Ishikawa (cell line): Measurements from ENCODE around the gene NOD2.

Experiments used
- CEBPB ChIP-seq: IDR thresholded peaks from 2 replicates; pipeline ENCODE4 v1.6.1; 2012
- CREB1 ChIP-seq: IDR thresholded peaks from 2 replicates; pipeline ENCODE4 v1.6.1; 2012; ENCODE audit warnings: low read depth
- EGR1 ChIP-seq: IDR thresholded peaks from 2 replicates; pipeline ENCODE4 v1.6.1; 2012
- EP300 ChIP-seq: IDR thresholded peaks from 2 replicates; pipeline ENCODE4 v1.6.1; 2012; ENCODE audit warnings: borderline replicate concordance
- NFIC ChIP-seq: IDR thresholded peaks from 2 replicates; pipeline ENCODE4 v1.6.1; 2012
- RAD21 ChIP-seq: IDR thresholded peaks from 2 replicates; pipeline ENCODE4 v1.6.1; 2012; ENCODE audit warnings: low read depth
- TAF1 ChIP-seq: IDR thresholded peaks from 2 replicates; pipeline ENCODE4 v1.6.1; 2012; ENCODE audit warnings: low read depth, mild to moderate bottlenecking
- TEAD4 ChIP-seq: IDR thresholded peaks from 2 replicates; pipeline ENCODE4 v1.6.1; 2012
- ZBTB7A ChIP-seq: IDR thresholded peaks from 2 replicates; pipeline ENCODE4 v1.6.1; 2012; ENCODE audit warnings: low read depth
- TF ChIP-seq, protein P1 (sequence below): IDR thresholded peaks from 2 replicates; pipeline ENCODE4 v1.6.1; 2012
- TF ChIP-seq, protein P2 (sequence below): IDR thresholded peaks from 2 replicates; pipeline ENCODE4 v1.6.1; 2012; ENCODE audit warnings: low read depth, mild to moderate bottlenecking
- TF ChIP-seq, protein P3 (sequence below): IDR thresholded peaks from 2 replicates; pipeline ENCODE4 v1.6.1; 2012

DNA sequence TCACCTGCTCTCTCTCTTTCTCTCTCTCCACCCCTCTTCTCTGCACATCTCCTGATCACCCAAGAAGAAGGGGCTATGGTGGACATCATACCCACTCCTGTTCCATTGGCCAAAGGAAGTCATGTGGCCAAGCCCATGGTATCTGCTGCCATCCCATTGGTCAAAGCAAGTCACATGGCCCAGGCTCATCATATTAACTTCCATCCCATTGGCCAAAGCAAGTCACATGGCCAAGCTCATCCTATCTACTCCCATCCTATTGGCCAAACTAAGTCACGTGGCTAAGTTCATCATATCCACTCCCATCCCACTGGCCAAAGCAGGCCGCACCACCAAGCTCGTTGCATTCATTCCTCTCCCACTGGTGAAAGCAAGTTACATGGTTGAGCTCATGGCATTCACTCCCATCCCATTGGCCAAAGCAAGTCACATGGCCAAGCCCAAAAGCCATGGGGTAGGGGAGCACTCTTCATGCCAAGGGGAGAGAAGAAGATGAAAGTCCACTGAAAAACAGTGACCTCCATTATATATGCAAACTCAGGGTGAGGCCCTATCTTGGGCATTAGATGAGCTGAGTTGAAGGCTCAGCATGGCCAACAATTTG is 41.5 kb upstream of the NOD2 start:
- TF ChIP-seq CREB1 = no peak
- TF ChIP-seq, protein P1, sequence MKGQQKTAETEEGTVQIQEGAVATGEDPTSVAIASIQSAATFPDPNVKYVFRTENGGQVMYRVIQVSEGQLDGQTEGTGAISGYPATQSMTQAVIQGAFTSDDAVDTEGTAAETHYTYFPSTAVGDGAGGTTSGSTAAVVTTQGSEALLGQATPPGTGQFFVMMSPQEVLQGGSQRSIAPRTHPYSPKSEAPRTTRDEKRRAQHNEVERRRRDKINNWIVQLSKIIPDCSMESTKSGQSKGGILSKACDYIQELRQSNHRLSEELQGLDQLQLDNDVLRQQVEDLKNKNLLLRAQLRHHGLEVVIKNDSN = peak; percentile 77
- no peak for TF ChIP-seq EP300
- TF ChIP-seq NFIC = no peak
- TF ChIP-seq, protein P2, sequence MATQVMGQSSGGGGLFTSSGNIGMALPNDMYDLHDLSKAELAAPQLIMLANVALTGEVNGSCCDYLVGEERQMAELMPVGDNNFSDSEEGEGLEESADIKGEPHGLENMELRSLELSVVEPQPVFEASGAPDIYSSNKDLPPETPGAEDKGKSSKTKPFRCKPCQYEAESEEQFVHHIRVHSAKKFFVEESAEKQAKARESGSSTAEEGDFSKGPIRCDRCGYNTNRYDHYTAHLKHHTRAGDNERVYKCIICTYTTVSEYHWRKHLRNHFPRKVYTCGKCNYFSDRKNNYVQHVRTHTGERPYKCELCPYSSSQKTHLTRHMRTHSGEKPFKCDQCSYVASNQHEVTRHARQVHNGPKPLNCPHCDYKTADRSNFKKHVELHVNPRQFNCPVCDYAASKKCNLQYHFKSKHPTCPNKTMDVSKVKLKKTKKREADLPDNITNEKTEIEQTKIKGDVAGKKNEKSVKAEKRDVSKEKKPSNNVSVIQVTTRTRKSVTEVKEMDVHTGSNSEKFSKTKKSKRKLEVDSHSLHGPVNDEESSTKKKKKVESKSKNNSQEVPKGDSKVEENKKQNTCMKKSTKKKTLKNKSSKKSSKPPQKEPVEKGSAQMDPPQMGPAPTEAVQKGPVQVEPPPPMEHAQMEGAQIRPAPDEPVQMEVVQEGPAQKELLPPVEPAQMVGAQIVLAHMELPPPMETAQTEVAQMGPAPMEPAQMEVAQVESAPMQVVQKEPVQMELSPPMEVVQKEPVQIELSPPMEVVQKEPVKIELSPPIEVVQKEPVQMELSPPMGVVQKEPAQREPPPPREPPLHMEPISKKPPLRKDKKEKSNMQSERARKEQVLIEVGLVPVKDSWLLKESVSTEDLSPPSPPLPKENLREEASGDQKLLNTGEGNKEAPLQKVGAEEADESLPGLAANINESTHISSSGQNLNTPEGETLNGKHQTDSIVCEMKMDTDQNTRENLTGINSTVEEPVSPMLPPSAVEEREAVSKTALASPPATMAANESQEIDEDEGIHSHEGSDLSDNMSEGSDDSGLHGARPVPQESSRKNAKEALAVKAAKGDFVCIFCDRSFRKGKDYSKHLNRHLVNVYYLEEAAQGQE = no peak
- TF ChIP-seq RAD21 = no peak
- TF ChIP-seq EGR1 = no peak
- TF ChIP-seq CEBPB = no peak
- TF ChIP-seq, protein P3, sequence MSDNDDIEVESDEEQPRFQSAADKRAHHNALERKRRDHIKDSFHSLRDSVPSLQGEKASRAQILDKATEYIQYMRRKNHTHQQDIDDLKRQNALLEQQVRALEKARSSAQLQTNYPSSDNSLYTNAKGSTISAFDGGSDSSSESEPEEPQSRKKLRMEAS = no peak
- no peak for TF ChIP-seq ZBTB7A
- TF ChIP-seq TAF1 = no peak
- no peak for TF ChIP-seq TEAD4
